K562 (cell line): ENCODE measurements around the gene SPI1. TPM values are rescaled to one million over a fixed set of nuclear protein-coding genes. Genes with fewer than 3 reads are reported as not detected.

Experiments used
- ETV5 ChIP-seq: sonication (generic); formaldehyde crosslinking; IDR thresholded peaks from 2 replicates; pipeline ENCODE4 v1.4.0; 2020; ENCODE audit warnings: low read depth, mild to moderate bottlenecking, missing genetic modification reagents
- FUS ChIP-seq: fragments of 200-400 bp; formaldehyde crosslinking; optimal IDR thresholded peaks from 2 replicates; pipeline ENCODE3; 2017; ENCODE audit warnings: low read depth, low read length
- GABPA ChIP-seq: fragments of 200-800 bp; sonication (Bioruptor generic); conservative IDR thresholded peaks from 2 replicates; pipeline ENCODE4 v1.6.1; 2016; ENCODE audit warnings: low read depth, missing genetic modification characterization, missing compliant biosample characterization
- HDGF ChIP-seq: fragments of 450-650 bp; IDR thresholded peaks from 2 replicates; pipeline ENCODE4 v1.6.1; 2016
- MYNN ChIP-seq, 2 experiments: sonication (generic); formaldehyde crosslinking in 1 of 2; IDR thresholded peaks; 2 replicates each; pipeline versions ENCODE4 v1.5.0 to v1.6.1; 2016 to 2020; ENCODE audit warnings: antibody characterized with exemption in 1 of 2, missing genetic modification reagents in 1 of 2
- NEUROD1 ChIP-seq: fragments of 150-350 bp; IDR thresholded peaks from 2 replicates; pipeline ENCODE4 v1.6.1; 2014; ENCODE audit warnings: borderline replicate concordance, low read length, low read depth; ENCODE audit not compliant: partially characterized antibody
- POLR2B ChIP-seq: fragments of 450-650 bp; IDR thresholded peaks from 2 replicates; pipeline ENCODE4 v1.6.1; 2018; ENCODE audit warnings: low read depth; ENCODE audit not compliant: partially characterized antibody
- RNF2 ChIP-seq: sonication (generic); IDR thresholded peaks from 2 replicates; pipeline ENCODE4 v1.6.1; 2016
- SMARCE1 ChIP-seq: fragments of 450-650 bp; IDR thresholded peaks from 2 replicates; pipeline ENCODE4 v1.7.1; 2016; ENCODE audit warnings: mild to moderate bottlenecking
- SPI1 ChIP-seq: IDR thresholded peaks from 2 replicates; pipeline ENCODE4 v1.6.1; 2011; ENCODE audit warnings: low read depth, low read length, control low read depth, borderline replicate concordance
- SREBF2 ChIP-seq: sonication (generic); formaldehyde crosslinking; IDR thresholded peaks from 2 replicates; pipeline ENCODE4 v1.4.0; 2020; ENCODE audit warnings: mild to moderate bottlenecking, missing genetic modification reagents
- TOE1 ChIP-seq, 2 experiments: fragments of 450-650 bp in 1 of 2; sonication (generic) in 1 of 2; formaldehyde crosslinking in 1 of 2; IDR thresholded peaks; 2 replicates each; pipeline versions ENCODE4 v1.7.1 to v1.8.0; 2016 to 2022; ENCODE audit warnings: borderline replicate concordance in 2 of 2, mild to moderate bottlenecking in 2 of 2, antibody characterized with exemption in 1 of 2, inconsistent platforms in 1 of 2, low read depth in 1 of 2, missing genetic modification reagents in 1 of 2, moderate library complexity in 1 of 2
- ZNF699 ChIP-seq: fragments of 250-450 bp; sonication (Bioruptor Pico); IDR thresholded peaks from 2 replicates; pipeline ENCODE4 v1.8.0; 2021; ENCODE audit warnings: mild to moderate bottlenecking, moderate library complexity; ENCODE audit not compliant: insufficient replicate concordance
- polyA plus RNA-seq, 8 experiments: library from polyadenylated mRNA; depleted of rRNA in 4 of 8; stranded (reverse) in 5 of 8; unstranded in 3 of 8; fragments of >200 nt; fragmentation: Nextera tagmentation in 2 of 8; fragmentation: Illumina TruSeq in 1 of 8; extraction: Ambion mirVana in 2 of 8; extraction: Trizol in 1 of 8; gene quantifications; 2 replicates each; pipeline versions ENCODE4 v1.2.1 to v1.2.3, GENCODE V29; 2011 to 2014; ENCODE audit warnings: inconsistent platforms in 1 of 8, missing spikeins in 1 of 8
- total RNA-seq, 7 experiments: library from RNA; depleted of rRNA in 6 of 7; stranded (reverse); fragments of >200 nt in 6 of 7; fragmentation: Illumina TruSeq in 2 of 7; extraction: Trizol in 2 of 7; gene quantifications; 2 replicates each; pipeline versions ENCODE4 v1.2.1 to v1.2.3, GENCODE V29; 2011 to 2021; ENCODE audit warnings: low replicate concordance in 1 of 7
- TF ChIP-seq, protein P1 (sequence below), 2 experiments: fragments of 450-650 bp; formaldehyde crosslinking in 1 of 2; IDR thresholded peaks; 2 replicates each; pipeline versions ENCODE4 v1.4.0 to v1.6.1; 2014 to 2020; ENCODE audit warnings: mild to moderate bottlenecking in 2 of 2, borderline replicate concordance in 1 of 2, low read depth in 1 of 2
- TF ChIP-seq, protein P2 (sequence below): sonication (generic); formaldehyde crosslinking; IDR thresholded peaks from 2 replicates; pipeline ENCODE4 v1.8.1; 2022; ENCODE audit warnings: missing genetic modification reagents
- TF ChIP-seq, protein P3 (sequence below), 2 experiments: fragments of 250-450 bp in 1 of 2; fragments of 450-650 bp in 1 of 2; sonication (Bioruptor Pico) in 1 of 2; IDR thresholded peaks; 2 replicates each; pipeline versions ENCODE4 v1.6.1 to v1.8.0; 2016 to 2021; ENCODE audit warnings: mild to moderate bottlenecking in 2 of 2, moderate library complexity in 2 of 2, missing compliant biosample characterization in 1 of 2, missing genetic modification characterization in 1 of 2

SPI1 gene
- total and polyA plus RNA-seq, 9 of the 15 experiments (the other 6 are each of a cell fraction or from before 2014, with no cell fraction given): 0.10 to 33.7 (median 10.3) TPM

DNA sequence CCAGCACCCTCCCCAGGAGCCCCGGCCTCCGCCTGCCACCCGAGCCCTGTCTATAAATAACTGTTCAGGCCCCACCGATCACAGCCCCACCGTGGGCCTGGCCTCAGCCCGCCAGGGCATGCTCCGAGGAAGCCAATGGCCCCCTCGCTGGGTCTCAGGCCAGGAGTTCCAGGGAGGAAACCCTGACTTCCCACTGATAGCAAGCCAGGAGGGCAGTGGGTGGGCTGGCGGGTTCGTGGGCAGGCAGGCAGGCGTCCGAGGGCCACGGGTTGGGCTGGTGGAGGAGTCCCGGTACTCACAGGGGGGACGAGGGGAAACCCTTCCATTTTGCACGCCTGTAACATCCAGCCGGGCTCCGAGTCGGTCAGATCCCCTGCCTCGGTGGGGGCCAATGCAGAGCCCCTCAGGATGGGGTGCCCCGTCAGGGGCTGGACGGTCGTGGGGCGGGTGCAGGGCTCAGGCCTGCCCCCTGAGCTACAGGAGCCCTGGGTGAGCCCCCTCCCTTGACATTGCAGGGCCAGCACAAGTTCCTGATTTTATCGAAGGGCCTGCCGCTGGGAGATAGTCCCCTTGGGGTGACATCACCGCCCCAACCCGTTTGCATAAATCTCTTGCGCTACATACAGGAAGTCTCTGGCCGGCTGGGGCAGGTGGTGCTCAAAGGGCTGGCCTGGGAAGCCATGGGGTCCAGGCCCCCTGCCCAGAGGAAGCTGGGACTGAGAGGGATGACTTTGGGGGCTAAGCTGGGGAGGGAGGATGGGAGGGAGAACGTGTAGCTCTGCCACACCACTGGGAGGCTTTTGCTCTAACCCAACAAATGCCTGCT lies at the start of gene SPI1 (continued):
- TF ChIP-seq, protein P1, sequence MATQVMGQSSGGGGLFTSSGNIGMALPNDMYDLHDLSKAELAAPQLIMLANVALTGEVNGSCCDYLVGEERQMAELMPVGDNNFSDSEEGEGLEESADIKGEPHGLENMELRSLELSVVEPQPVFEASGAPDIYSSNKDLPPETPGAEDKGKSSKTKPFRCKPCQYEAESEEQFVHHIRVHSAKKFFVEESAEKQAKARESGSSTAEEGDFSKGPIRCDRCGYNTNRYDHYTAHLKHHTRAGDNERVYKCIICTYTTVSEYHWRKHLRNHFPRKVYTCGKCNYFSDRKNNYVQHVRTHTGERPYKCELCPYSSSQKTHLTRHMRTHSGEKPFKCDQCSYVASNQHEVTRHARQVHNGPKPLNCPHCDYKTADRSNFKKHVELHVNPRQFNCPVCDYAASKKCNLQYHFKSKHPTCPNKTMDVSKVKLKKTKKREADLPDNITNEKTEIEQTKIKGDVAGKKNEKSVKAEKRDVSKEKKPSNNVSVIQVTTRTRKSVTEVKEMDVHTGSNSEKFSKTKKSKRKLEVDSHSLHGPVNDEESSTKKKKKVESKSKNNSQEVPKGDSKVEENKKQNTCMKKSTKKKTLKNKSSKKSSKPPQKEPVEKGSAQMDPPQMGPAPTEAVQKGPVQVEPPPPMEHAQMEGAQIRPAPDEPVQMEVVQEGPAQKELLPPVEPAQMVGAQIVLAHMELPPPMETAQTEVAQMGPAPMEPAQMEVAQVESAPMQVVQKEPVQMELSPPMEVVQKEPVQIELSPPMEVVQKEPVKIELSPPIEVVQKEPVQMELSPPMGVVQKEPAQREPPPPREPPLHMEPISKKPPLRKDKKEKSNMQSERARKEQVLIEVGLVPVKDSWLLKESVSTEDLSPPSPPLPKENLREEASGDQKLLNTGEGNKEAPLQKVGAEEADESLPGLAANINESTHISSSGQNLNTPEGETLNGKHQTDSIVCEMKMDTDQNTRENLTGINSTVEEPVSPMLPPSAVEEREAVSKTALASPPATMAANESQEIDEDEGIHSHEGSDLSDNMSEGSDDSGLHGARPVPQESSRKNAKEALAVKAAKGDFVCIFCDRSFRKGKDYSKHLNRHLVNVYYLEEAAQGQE (IDR thresholded peaks at IDR 0.05; ENCODE audit: borderline replicate concordance): peak; percentile 19; the same call in 1 of the 2 replicates
- TF ChIP-seq, protein P1 (CRISPR knock-in tag; IDR thresholded peaks at IDR 0.05; ENCODE audit: low read depth): peak; percentile 17; the same call in 1 of the 2 replicates
- peak; percentile 86 for TF ChIP-seq RNF2
- no peak for TF ChIP-seq ZNF699 (CRISPR knock-in tag)
- TF ChIP-seq FUS: no peak
- TF ChIP-seq TOE1 (IDR thresholded peaks at IDR 0.05; ENCODE audit: borderline replicate concordance): peak; percentile 31; the same call in 1 of the 2 replicates
- no peak for TF ChIP-seq TOE1 (CRISPR knock-in tag; IDR thresholded peaks at IDR 0.05; ENCODE audit: borderline replicate concordance, low read depth)
- peak; percentile 96 for TF ChIP-seq SMARCE1
- TF ChIP-seq SREBF2: no peak
- peak; percentile 88 for TF ChIP-seq NEUROD1
- TF ChIP-seq, protein P2, sequence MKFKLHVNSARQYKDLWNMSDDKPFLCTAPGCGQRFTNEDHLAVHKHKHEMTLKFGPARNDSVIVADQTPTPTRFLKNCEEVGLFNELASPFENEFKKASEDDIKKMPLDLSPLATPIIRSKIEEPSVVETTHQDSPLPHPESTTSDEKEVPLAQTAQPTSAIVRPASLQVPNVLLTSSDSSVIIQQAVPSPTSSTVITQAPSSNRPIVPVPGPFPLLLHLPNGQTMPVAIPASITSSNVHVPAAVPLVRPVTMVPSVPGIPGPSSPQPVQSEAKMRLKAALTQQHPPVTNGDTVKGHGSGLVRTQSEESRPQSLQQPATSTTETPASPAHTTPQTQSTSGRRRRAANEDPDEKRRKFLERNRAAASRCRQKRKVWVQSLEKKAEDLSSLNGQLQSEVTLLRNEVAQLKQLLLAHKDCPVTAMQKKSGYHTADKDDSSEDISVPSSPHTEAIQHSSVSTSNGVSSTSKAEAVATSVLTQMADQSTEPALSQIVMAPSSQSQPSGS (CRISPR knock-in tag): peak; percentile 92
- peak; percentile 66 for TF ChIP-seq GABPA (tag)
- TF ChIP-seq ETV5 (CRISPR knock-in tag): peak; percentile 38; the same call in 1 of the 2 replicates
- TF ChIP-seq, protein P3, sequence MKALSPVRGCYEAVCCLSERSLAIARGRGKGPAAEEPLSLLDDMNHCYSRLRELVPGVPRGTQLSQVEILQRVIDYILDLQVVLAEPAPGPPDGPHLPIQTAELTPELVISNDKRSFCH (CRISPR knock-in tag; IDR thresholded peaks at IDR 0.05): no peak
- TF ChIP-seq, protein P3 (tag; IDR thresholded peaks at IDR 0.05): peak; percentile 81
- peak; percentile 74 for TF ChIP-seq SPI1
- peak; percentile 82 for TF ChIP-seq POLR2B
- TF ChIP-seq HDGF: peak; percentile 47; the same call in 1 of the 2 replicates
- peak; percentile 33; the same call in 1 of the 2 replicates for TF ChIP-seq MYNN (IDR thresholded peaks at IDR 0.05)
- TF ChIP-seq MYNN (CRISPR knock-in tag; IDR thresholded peaks at IDR 0.05): no peak
